ENCODE results near the gene SEC31A.
A peak's percentile ranks its signal among the peaks of the same experiment; 100 is the strongest.
"Not testable (repeated sequence)": the region's sequence is repeated elsewhere in the genome, so short reads cannot be mapped to it uniquely, and the experiment has no call there.

The SEC31A gene

GRCh38 chr4:82833696-82834313 lies 57.1 kb downstream of the SEC31A start:
- DNase-seq (ENCODE audit: low read depth in 2 of 3, low spot score in 1 of 3) = no peak

GRCh38 chr4:82833060-82833459 lies 57.9 kb downstream of the SEC31A start:
- not testable (repeated sequence) for DNase-seq (ENCODE audit: low read depth in 2 of 3, low spot score in 1 of 3)

- DNase-seq (ENCODE audit: low read depth in 2 of 3, low spot score in 1 of 3) = no peak
Measured at GRCh38 chr4:82825425-82825824, 65.5 kb downstream of the SEC31A start.

- no peak for DNase-seq (ENCODE audit: low read depth in 2 of 3, low spot score in 1 of 3)
Measured at GRCh38 chr4:82823062-82823461, 67.9 kb downstream of the SEC31A start.

GRCh38 chr4:82820689-82821088 lies 70.3 kb downstream of the SEC31A start:
- DNase-seq (ENCODE audit: low read depth in 2 of 3, low spot score in 1 of 3) = no peak

GRCh38 chr4:82818664-82819662 lies 72.0 kb downstream of the SEC31A start:
- DNase-seq (ENCODE audit: low read depth in 2 of 3, low spot score in 1 of 3) = no peak

GRCh38 chr4:82816874-82817273 lies 74.1 kb downstream of the SEC31A start:
- DNase-seq (ENCODE audit: low read depth in 2 of 3, low spot score in 1 of 3) = not testable (repeated sequence)

GRCh38 chr4:82814034-82814433 lies 76.9 kb downstream of the SEC31A start:
- DNase-seq (ENCODE audit: low read depth in 2 of 3, low spot score in 1 of 3) = no peak

- DNase-seq (ENCODE audit: low read depth in 2 of 3, low spot score in 1 of 3) = no peak
Measured at GRCh38 chr4:82811838-82812341, 79.1 kb downstream of the SEC31A start.

GRCh38 chr4:82811392-82811791 lies 79.6 kb downstream of the SEC31A start:
- DNase-seq (ENCODE audit: low read depth in 2 of 3, low spot score in 1 of 3) = no peak

- DNase-seq (ENCODE audit: low read depth in 2 of 3, low spot score in 1 of 3) = no peak
Measured at GRCh38 chr4:82810176-82810575, 80.8 kb downstream of the SEC31A start.

- DNase-seq (ENCODE audit: low read depth in 2 of 3, low spot score in 1 of 3) = no peak
Measured at GRCh38 chr4:82809619-82810018, 81.3 kb downstream of the SEC31A start.

GRCh38 chr4:82803746-82804145 lies 87.2 kb downstream of the SEC31A start:
- DNase-seq (ENCODE audit: low read depth in 2 of 3, low spot score in 1 of 3) = no peak

- no peak for DNase-seq (ENCODE audit: low read depth in 2 of 3, low spot score in 1 of 3)
Measured at GRCh38 chr4:82802911-82803310, 88.0 kb downstream of the SEC31A start.

GRCh38 chr4:82801910-82802521 lies 88.9 kb downstream of the SEC31A start:
- no peak for DNase-seq (ENCODE audit: low read depth in 2 of 3, low spot score in 1 of 3)

- DNase-seq (ENCODE audit: low read depth in 2 of 3, low spot score in 1 of 3) = no peak
Measured at GRCh38 chr4:82799006-82799881, 91.7 kb downstream of the SEC31A start.

- peak in 2 of 3 donors; percentile 12 to 31 for DNase-seq (ENCODE audit: low read depth in 2 of 3, low spot score in 1 of 3)
Measured at GRCh38 chr4:82798168-82799005, 92.6 kb downstream of the SEC31A start, which contains the start of gene SCD5. TSS of gene SCD5 (minus strand) at chr4:82798796. CDS start at chr4:82798537, 259 bp downstream.

- no peak for DNase-seq (ENCODE audit: low read depth in 2 of 3, low spot score in 1 of 3)
Measured at GRCh38 chr4:82797405-82798111, 93.4 kb downstream of the SEC31A start.

- no peak for DNase-seq (ENCODE audit: low read depth in 2 of 3, low spot score in 1 of 3)
Measured at GRCh38 chr4:82797040-82797404, 93.9 kb downstream of the SEC31A start.

Data from stimulated activated CD4-positive, alpha-beta T cell treated with anti-CD3 and anti-CD28 coated beads, Interleukin-12 subunit alpha, Interleukin-12 subunit beta, amount 100 ng/mL, for 48 hours (primary cell).